HG02938 (cell line): Measurements from ENCODE around the gene LARGE1.

Experiments used
- ATAC-seq: cut with Tn5 transposase; IDR thresholded peaks from one replicate; pipeline ENCODE4 v1.9.1; 2021; ENCODE audit warnings: mild to moderate bottlenecking, moderate library complexity; ENCODE audit not compliant: unreplicated experiment

Gene LARGE1

DNA sequence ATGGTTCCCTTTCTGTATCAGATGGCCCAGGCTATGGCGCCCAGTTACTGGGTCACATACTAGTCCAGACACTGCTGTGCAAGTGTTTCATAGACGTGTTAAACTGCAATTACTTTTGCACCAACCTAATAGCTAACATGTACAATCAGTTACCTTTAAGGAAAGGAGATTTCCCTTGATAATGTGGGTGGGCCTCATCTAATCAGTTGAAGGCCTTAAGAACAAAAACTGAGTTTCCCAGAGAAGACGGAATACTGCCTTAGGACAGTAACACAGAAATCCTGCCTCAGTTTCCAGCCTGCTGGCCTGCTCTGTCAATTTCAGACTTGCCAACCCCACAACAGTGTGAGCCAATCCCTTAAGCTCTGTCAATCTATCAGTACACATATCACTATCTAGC lies 632.2 kb downstream of the LARGE1 start:
- no peak for ATAC-seq

DNA sequence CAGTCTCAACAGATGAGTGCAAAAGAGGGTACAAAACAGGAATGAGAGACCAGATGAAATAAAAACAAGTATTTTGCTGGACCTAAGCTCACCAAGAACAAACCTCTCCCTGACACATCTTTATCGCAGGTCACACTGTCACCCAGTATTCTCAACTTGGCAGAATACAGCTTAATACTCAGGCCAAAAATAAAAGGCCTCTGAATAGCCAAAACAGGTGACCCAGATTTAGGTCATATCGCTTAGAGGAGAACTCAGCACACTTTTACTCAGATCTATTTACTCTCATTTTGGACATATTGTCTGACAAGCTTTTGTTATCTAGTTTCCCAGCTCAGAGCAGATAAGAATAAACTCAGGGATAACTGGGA lies 645.2 kb downstream of the LARGE1 start:
- no peak for ATAC-seq

DNA sequence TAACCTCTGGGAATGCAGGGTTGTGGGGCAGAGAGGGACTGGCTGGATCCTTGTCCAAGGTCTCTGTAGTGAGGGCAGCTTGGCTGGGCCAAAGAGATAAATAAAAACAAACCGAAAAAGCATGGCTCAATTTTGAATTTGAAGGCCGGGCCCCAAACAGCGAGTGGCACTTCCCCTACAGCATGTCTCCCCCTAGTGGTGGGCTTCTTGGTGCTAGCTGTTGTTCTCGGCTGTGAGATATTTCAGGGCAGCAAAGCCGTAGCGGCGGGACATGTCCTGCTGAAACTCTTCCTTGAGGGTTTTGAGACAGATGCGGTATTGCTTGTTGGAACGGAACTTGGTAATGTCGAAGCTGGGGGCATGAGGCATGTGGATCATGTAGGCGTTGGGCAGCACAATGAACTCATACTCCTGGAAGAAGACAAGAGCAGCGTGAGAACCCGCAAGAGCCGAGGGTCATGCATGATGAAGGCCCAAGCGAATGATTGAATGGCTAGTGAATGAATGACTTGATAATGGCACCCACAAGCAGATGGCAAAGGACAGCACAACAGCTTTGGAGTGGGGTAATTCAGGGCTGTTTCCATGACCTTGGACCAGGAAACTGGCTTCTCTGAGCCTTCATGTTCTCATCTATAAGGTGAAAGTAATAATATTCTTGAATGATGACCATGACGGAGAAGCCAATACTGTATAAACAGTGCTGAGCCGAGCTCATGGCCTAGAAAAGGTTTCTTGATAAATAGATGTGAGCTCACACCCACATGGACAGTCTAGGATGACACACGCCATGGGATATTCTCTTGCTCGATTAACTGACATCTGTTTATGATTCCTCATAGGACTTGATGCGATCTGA lies 645.8 kb downstream of the LARGE1 start:
- no peak for ATAC-seq

DNA sequence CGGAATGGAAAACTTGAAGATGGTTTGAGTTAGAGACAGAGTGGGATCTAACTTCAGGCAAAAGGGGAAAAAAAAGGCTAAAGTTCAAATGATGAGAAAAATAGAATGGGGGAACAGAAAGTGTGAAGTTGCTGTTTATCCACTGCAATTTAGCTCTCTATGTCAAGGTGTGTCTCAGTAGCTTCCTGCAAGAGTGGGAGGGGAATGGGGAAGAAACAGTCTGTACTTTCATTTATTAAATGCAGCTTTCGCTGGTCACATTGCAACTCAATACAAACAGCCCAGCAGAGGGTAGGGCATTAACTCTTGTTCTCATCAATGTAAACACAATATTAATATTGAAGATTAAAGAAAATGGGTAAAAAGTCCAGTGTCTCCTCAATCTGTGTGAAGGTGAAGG lies 647.4 kb downstream of the LARGE1 start:
- ATAC-seq, result no peak

DNA sequence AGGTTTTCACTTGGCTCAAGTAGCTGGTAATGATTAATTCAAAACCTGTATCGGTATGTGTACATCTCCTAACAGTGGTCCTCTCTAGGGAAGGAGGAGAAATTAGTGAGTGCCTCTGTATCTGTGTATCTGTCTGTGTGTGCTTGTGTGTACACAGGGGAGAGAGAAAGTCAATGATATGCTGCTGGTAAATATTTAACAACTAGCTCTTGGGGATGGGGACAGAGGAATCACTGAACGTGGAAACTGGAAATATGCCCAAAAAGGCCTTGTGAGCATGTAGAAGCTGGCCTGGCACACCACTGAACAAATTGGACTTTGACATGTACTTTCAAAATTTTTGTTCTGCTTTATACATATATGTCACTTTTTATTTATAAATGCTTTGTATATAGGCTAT lies 648.1 kb downstream of the LARGE1 start:
- ATAC-seq, result peak; percentile 28

DNA sequence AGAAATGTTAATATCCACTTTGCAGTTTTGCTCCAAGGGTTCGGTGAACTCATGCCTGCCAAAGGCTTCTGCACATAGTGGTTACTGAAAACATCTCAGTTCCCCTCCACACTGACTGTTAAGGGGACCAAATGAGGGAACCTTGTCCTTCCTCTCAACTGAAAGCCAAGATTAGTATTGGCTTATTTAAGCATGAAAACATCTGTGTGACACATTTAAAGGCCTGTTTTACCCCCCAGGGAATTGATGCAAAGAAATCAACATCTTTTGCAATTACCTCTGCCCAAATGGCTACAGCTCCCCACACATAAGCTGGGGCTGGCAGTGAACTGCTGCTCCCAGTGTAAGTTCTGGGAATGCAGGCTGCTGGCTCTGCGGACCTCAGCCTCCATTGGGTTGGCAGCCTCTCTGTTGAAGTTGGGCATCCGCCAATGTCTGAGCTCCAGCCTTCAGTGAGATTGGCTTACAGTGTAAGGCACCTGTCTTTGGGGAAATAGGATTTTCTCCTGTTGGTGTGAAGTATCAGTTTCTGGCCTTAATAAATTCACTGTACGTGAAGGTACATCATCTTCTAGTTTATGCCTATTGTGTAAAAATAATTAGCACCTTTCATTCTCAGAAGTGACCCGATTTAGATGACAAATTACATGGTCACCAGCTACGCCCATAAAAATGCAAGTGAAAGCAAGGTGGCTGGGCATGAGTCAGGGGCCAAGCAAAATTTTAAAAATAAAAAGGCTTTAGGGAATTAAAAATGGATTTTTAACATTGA lies 648.7 kb downstream of the LARGE1 start:
- peak; percentile 73 for ATAC-seq

DNA sequence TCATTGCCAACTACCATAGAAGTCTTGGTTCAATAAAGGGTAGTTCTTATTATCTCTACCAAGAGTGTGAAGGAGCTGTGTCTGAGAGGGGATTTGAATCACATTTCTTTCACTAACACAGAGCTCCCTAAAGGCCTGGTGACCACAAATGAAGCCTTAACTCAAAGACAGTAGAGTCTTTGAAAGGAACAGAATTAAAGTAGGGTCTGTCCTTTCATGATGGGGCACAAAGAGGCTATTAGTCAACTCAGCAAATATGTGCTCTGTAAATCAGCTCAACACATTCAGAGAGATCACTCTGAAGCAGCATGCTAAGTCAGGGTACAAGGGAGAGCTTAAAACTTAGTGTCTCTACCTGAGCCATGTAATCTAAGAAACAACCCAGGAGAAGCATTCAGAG lies 649.7 kb downstream of the LARGE1 start:
- no peak for ATAC-seq

DNA sequence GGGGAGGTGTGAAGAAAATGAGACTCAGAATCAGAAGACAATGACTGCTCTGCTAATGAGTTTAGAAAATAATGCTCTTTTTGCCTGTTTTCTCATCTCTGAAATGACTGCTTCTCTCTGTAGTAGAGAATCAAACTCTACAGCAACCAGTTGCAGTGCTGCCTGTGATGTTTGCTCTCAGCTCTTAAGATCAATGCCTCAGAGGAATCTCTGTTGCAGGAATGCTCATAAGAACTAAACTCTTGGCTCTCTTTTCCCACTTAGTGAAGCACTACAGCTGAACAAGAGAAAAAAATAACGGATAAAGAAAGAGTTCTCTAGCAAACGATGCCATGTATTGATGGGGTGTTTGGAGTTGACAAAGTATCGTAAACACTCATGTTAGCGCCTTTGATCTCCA lies 658.6 kb downstream of the LARGE1 start:
- no peak for ATAC-seq

DNA sequence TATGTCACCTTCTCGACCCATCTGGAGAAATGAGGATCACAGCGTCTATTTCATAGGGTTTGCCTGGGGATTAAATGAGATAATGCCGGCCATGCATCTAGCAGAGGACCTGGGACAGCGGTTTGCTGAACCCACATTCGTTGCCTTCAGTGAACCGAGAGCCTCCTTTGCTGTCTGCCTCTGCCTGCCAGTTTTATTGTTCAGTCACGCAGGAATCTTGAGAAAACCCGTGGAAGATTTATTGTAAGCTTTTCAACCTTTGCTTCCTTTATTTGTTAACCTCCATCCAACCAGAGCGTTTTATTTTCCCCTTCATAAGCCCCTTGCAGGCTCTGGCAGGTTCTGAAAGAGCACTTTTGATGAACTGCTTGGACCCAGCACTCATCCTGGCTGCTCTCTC lies 659.8 kb downstream of the LARGE1 start:
- ATAC-seq, result no peak

DNA sequence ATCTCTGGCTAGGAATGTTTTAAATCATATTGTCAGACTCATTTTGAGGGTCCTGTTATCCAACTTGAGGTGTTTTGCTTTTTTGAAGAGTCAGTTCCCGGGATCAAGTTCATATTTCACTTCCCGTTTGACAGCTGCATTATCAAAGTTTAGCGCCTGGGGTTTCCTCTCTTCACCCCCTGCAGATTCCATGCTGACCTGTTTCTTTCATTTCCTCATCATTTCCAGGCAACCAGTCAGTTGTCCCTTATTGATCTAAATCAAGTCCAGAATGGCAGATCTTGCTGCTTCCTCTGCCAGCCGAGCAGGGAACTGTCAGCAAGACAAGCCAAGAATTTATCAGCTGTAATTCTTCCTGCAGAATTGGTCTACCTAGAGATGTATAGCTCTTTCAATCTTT lies 664.5 kb downstream of the LARGE1 start:
- no peak for ATAC-seq

DNA sequence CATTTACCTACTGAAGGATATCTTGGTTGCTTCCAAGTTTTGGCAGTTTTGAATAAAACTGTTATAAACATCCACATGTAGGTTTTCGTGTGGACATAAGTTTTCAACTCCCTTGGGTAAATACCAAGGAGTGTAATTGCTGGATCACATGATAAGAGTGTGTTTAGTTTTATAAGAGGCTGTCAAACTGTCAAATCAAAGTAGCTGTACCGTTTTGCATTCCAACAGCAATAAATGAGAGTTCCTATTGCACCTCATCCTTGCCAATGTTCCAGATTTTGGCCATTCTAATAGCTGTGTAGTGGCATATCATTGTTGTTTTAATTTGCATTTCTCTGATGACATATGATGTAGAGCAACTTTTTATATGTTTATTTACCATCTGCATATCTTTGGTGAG lies 671.3 kb downstream of the LARGE1 start:
- ATAC-seq, result no peak

DNA sequence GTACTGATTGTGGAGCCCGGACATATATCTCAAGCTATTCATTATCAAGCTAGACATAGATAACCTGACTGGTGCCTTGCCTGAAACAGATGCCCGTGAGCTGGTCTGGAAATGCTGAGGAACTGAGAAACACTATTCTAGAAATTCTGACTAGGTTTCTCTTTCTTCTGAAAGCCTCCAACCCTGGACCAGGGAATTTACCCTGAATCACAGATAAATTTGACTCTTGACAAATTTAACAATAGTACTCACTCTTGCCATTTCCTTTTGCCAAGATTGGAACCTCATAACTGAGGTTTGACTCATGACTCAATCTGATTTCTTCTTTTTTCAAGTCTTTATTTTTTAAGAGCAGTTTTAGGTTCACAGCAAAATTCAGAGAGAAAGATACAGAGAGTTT lies 672.5 kb downstream of the LARGE1 start:
- ATAC-seq, result peak; percentile 80

DNA sequence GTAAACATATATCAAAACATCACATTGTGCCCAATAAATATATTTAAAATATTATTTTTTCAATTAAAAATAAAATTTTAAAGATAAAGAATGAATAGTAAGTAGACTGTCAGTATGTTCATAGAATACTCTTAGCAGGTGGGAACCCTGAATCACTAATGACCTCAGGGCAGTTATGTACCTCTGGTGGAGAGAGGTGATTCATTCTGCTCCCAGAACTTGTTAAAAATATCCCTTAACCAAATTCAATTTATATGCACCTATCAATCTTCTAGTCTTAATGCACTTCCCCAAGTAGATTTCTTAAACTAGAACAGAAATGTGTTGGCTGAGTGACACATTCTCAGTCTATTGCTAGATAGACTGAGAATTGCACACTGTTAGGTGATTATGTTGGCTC lies 678.2 kb downstream of the LARGE1 start:
- no peak for ATAC-seq

DNA sequence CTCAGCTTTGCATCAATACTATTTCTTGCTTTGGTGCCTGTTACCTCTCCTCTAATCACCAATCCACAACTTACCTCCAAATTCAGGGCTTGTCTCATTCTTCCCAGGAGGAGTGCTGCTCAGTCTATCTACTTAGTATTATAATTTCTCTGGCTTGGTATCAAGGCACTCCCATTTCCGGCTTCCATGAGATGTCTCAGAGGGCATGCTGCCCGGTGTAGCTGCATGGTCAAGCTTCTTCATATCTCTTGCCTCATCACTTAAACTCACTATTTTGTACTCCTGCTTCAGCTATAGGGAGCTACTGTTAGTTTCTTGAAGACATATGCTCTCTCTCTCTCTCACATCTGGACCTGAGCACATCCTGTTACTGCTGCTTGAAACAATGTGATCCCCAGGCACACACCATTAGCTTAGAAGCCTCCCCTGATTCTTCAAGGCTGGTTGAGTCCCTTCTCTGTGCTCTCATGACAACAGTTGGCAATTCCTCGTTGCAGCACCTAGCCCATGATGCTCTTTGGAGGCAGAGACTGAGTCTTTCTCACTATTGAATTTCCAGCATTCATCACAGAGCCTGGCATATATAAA lies 679.3 kb downstream of the LARGE1 start:
- no peak for ATAC-seq

DNA sequence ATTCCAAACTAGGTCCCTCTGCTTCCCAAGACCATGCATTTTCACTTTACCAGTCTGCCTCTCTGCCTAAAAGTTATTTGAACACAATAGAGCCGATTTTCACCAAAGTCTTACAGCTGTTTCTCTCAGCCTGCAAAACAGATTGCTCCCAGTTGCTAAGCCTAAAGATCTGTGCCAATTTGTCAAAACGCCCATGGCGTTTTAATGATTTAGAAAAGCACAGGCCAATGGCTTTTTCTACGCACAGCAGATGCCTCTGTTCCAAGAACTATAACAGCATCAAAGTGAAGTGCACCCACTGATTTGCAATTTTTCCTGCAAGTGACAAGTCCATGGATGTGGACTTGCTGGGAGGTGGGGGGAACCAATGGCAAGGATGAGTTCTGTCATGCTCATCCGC lies 688.2 kb downstream of the LARGE1 start:
- ATAC-seq, result no peak

DNA sequence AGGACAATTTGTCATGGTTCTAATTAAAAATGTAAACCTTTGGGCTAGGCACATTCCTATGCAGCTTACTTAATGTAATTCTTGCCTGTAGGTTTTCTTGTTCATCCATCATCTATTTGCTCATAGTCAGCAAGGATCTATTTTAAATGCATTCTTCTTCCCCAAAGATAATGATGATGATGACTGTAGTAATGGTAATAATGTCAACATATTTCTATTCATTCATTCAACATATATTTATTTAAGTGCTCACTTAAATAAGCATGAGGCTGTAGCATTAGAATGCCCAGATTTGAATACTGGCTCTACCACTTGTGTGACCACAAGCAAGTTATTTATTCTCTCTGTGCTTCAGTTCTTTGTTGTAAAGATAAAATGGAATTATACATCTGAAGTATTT lies 692.5 kb downstream of the LARGE1 start:
- no peak for ATAC-seq

DNA sequence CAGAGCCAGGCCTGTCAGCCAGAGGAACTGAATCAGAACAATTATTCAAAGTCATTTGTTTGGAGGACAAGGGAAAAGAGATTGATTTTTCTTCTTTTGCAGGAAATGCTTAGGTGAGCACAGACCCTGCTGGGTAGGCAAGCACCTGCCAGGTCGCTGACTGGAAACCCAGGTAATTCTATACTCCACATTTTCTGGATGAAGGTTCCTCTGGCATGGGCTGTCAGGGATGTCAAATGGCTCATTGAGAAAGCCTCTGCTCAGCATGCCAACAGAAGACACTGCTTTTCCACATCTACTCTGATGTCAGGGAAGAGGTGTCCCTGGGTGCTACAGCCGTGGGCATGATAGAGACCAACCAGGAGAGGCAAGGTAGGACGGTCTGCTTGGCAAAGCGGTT lies 695.4 kb downstream of the LARGE1 start:
- ATAC-seq, result no peak
